CD4-positive, alpha-beta T cell treated with Interferon alpha-2 for 1 hour (primary cell): ENCODE data around the gene USP17L19.
"Not testable (repeated sequence)": the region's sequence is repeated elsewhere in the genome, so short reads cannot be mapped to it uniquely, and the experiment has no call there.

Experiments
- DNase-seq, 2 donors: peaks; one replicate each; pipeline ENCODE4 v3.0.0-alpha.2; 2020 to 2022

Gene USP17L19, protein sequence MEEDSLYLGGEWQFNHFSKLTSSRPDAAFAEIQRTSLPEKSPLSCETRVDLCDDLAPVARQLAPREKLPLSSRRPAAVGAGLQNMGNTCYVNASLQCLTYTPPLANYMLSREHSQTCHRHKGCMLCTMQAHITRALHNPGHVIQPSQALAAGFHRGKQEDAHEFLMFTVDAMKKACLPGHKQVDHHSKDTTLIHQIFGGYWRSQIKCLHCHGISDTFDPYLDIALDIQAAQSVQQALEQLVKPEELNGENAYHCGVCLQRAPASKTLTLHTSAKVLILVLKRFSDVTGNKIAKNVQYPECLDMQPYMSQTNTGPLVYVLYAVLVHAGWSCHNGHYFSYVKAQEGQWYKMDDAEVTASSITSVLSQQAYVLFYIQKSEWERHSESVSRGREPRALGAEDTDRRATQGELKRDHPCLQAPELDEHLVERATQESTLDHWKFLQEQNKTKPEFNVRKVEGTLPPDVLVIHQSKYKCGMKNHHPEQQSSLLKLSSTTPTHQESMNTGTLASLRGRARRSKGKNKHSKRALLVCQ

GRCh38 chr4:9253078-9253477 is at the start of gene USP17L19:
Gene USP17L19 (plus strand): TSS chr4:9253378. CDS start chr4:9253378, 0 bp downstream.
- DNase-seq: not testable (repeated sequence)

- not testable (repeated sequence) for DNase-seq
Measured at GRCh38 chr4:9210357-9210756, 42.8 kb upstream of the USP17L19 start, which contains the start of gene USP17L10. Gene USP17L10 (plus strand): TSS chr4:9210657. CDS start chr4:9210657, 0 bp downstream.

DNA sequence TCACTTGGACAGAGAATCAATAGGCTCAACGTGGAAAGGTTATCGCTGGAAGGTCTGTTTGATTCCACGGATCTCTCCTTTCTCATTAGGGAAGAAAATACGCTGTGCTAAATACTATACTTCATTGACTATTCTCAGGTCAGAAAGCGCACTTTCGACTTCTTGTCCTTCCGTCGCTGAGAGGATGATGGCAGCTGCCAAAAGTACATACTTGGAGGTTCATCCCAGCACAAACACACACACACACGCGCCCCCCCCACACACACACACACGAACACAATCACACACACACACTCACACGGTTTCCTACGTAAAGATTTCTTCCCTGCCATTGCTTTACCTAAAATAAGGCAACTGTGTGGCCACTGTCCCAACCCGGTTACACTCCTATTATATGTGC is 38.5 kb upstream of the USP17L19 start:
- not testable (repeated sequence) for DNase-seq

- not testable (repeated sequence) for DNase-seq
Measured at GRCh38 chr4:9215105-9215504, 38.1 kb upstream of the USP17L19 start, which contains the start of gene USP17L11. Gene USP17L11 (plus strand): TSS chr4:9215405. CDS start chr4:9215405, 0 bp downstream.

DNA sequence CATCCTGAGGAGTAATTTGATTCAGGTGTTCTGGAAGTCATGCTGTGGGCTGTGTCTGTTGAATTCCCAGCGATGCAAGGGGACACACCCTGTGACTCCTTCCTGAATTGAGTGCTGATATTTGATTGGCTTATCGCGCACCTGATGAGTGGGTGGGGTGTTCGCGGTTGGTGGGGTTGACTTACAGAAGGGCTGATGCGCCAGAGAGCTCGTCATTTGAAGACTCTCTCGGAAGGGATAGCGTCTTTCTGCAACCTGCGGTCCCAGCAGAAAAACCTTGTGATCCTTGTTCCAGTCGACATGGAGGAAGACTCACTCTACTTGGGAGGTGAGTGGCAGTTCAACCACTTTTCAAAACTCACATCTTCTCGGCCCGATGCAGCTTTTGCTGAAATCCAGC is 33.3 kb upstream of the USP17L19 start, which contains the start of gene USP17L12:
Gene USP17L12, plus strand, starts transcription at position 301 of the 400 bp plus-strand sequence. Its CDS starts 0 bp downstream, at position 301.
- DNase-seq: not testable (repeated sequence)

DNA sequence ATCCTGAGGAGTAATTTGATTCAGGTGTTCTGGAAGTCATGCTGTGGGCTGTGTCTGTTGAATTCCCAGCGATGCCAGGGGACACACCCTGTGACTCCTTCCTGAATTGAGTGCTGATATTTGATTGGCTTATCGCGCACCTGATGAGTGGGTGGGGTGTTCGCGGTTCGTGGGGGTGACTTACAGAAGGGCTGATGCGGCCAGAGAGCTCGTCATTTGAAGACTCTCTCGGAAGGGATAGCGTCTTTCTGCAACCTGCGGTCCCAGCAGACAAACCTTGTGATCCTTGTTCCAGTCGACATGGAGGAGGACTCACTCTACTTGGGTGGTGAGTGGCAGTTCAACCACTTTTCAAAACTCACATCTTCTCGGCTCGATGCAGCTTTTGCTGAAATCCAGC is 28.6 kb upstream of the USP17L19 start, which contains the start of gene USP17L13:
Gene USP17L13, plus strand, starts transcription at position 301 of the 400 bp plus-strand sequence. Its CDS starts 0 bp downstream, at position 301.
- DNase-seq: not testable (repeated sequence)

GRCh38 chr4:9230249-9230648 is 22.9 kb upstream of the USP17L19 start:
- DNase-seq: not testable (repeated sequence)

DNA sequence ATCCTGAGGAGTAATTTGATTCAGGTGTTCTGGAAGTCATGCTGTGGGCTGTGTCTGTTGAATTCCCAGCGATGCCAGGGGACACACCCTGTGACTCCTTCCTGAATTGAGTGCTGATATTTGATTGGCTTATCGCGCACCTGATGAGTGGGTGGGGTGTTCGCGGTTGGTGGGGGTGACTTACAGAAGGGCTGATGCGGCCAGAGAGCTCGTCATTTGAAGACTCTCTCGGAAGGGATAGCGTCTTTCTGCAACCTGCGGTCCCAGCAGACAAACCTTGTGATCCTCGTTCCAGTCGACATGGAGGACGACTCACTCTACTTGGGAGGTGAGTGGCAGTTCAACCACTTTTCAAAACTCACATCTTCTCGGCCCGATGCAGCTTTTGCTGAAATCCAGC is 19.1 kb upstream of the USP17L19 start, which contains the start of gene USP17L15:
Gene USP17L15, plus strand, starts transcription at position 301 of the 400 bp plus-strand sequence. Its CDS starts 0 bp downstream, at position 301.
- DNase-seq: not testable (repeated sequence)

DNA sequence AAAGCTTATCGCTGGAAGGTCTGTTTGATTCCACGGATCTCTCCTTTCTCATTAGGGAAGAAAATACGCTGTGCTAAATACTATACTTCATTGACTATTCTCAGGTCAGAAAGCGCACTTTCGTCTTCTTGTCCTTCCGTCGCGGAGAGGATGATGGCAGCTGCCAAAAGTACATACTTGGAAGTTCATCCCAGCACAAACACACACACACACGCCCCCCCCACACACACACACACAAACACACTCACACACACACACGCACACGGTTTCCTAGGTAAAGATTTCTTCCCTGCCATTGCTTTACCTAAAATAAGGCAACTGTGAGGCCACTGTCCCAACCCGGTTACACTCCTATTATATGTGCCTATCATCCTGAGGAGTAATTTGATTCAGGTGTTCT is 14.7 kb upstream of the USP17L19 start:
- not testable (repeated sequence) for DNase-seq

DNA sequence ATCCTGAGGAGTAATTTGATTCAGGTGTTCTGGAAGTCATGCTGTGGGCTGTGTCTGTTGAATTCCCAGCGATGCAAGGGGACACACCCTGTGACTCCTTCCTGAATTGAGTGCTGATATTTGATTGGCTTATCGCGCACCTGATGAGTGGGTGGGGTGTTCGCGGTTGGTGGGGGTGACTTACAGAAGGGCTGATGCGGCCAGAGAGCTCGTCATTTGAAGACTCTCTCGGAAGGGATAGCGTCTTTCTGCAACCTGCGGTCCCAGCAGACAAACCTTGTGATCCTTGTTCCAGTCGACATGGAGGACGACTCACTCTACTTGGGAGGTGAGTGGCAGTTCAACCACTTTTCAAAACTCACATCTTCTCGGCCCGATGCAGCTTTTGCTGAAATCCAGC is 9.6 kb upstream of the USP17L19 start, which contains the start of gene USP17L17:
Gene USP17L17, plus strand, starts transcription at position 301 of the 400 bp plus-strand sequence. Its CDS starts 0 bp downstream, at position 301.
- not testable (repeated sequence) for DNase-seq

DNA sequence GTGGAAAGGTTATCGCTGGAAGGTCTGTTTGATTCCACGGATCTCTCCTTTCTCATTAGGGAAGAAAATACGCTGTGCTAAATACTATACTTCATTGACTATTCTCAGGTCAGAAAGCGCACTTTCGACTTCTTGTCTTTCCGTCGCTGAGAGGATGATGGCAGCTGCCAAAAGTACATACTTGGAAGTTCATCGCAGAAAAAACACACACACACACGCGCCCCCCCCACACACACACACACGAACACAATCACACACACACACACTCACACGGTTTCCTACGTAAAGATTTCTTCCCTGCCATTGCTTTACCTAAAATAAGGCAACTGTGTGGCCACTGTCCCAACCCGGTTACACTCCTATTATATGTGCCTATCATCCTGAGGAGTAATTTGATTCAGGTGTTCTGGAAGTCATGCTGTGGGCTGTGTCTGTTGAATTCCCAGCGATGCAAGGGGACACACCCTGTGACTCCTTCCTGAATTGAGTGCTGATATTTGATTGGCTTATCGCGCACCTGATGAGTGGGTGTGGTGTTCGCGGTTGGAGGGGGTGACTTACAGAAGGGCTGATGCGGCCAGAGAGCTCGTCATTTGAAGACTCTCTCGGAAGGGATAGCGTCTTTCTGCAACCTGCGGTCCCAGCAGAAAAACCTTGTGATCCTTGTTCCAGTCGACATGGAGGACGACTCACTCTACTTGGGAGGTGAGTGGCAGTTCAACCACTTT is 5.1 kb upstream of the USP17L19 start, which contains the start of gene USP17L18:
Gene USP17L18, plus strand, starts transcription at position 678 of the 728 bp plus-strand sequence. Its CDS starts 0 bp downstream, at position 678.
- not testable (repeated sequence) for DNase-seq

GRCh38 chr4:9257824-9258223 is 4.6 kb downstream of the USP17L19 start, which contains the start of gene USP17L20:
Gene USP17L20 (plus strand): TSS chr4:9258124. CDS start chr4:9258124, 0 bp downstream.
- DNase-seq: not testable (repeated sequence)

GRCh38 chr4:9262572-9262971 is 9.4 kb downstream of the USP17L19 start, which contains the start of gene USP17L21:
Gene USP17L21 (plus strand): TSS chr4:9262872. CDS start chr4:9262872, 0 bp downstream.
- DNase-seq: not testable (repeated sequence)

- not testable (repeated sequence) for DNase-seq
Measured at GRCh38 chr4:9267319-9267718, 14.1 kb downstream of the USP17L19 start, which contains the start of gene USP17L22. Gene USP17L22 (plus strand): TSS chr4:9267619. CDS start chr4:9267619, 0 bp downstream.

DNA sequence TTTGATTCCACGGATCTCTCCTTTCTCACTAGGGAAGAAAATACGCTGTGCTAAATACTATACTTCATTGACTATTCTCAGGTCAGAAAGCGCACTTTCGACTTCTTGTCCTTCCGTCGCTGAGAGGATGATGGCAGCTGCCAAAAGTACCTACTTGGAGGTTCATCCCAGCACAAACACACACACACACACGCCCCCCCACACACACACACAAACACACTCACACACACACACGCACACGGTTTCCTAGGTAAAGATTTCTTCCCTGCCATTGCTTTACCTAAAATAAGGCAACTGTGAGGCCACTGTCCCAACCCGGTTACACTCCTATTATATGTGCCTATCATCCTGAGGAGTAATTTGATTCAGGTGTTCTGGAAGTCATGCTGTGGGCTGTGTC is 18.5 kb downstream of the USP17L19 start:
- not testable (repeated sequence) for DNase-seq
